ENCODE measurements around the gene STARD13.

STARD13 gene

DNA sequence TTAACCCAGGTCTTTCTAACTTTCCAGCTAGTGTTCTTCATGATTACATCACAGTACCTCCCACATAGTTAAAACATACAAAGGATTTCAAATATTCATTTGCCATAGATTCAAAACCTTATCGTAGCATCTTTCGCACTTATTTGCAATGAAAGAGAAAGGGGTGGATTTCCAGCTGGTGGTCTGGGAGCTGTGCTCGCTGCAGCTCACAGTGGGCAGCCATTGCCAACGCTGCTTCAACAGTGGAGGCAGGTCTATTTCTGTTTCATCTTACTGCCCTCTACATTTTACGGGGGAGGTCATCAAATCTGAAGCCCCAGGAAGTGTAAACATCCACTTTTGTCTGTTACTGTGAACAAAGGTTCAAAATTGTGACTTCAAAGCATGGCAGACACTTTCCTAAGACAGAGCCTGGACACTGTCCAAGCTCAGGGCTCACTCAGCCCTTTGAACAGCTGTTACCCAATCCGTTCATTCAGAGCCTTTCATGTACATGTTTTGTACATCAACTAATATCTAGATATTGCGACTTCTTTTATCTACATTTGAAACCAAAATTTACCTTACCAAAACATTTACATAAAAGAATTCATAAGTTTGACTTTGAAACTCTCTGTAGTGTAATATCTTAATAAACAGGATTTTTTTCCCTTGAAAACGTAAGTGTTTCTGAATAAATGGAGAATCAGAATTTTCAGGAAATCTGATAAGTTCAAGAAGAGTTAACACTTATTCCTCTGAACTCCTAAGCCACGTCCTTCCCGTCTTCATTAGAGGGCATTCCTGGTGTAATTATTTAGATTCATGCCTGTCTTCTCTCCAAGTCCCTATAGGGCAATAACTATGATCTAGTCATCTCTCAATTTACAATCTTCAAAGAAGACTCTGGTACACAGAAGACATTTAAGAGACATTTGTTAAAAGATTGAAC, 25.1 kb downstream of the STARD13 start:
- TF ChIP-seq YY1 (IDR thresholded peaks at IDR 0.05; ENCODE audit: insufficient read depth, insufficient read length): no peak
- TF ChIP-seq SUZ12 (IDR thresholded peaks at IDR 0.05; ENCODE audit: extremely low read depth, insufficient read depth, insufficient read length): no peak
- DNase-seq (ENCODE audit: low read depth, low spot score): no peak
- no peaks in the 10 kb centered on the region for H3K9me3 ChIP-seq (ENCODE audit: insufficient read depth, low read length)
- H3K4me3 ChIP-seq (ENCODE audit: insufficient read length, low read depth): no peak overlapping the region
- H3K27me3 ChIP-seq (ENCODE audit: insufficient read depth, insufficient read length): no peaks in the 10 kb centered on the region
- H3K9ac ChIP-seq (ENCODE audit: insufficient read length, low read depth): no peak overlapping the region
- H3K4me1 ChIP-seq (ENCODE audit: insufficient read depth, insufficient read length): no peaks in the 10 kb centered on the region
- H3K36me3 ChIP-seq (ENCODE audit: insufficient read depth, insufficient read length, low read length): no peaks in the 10 kb centered on the region

GRCh38 chr13:33259296-33259695, 26.3 kb downstream of the STARD13 start:
- DNase-seq (ENCODE audit: low read depth, low spot score): peak; percentile 57
- Histone ChIP-seq H3K9me3 (ENCODE audit: insufficient read depth, low read length) (no peaks in the 10 kb centered on the region), H3K9ac (ENCODE audit: insufficient read length, low read depth) (no peak overlapping the region), H3K4me1 (ENCODE audit: insufficient read depth, insufficient read length) (no peaks in the 10 kb centered on the region), H3K27me3 (ENCODE audit: insufficient read depth, insufficient read length) (no peaks in the 10 kb centered on the region), H3K4me3 (ENCODE audit: insufficient read length, low read depth) (no peak overlapping the region), H3K36me3 (ENCODE audit: insufficient read depth, insufficient read length, low read length) (no peaks in the 10 kb centered on the region)
- TF ChIP-seq ZNF274 (IDR thresholded peaks at IDR 0.05; ENCODE audit: low read depth, low read length) (no peak), YY1 (IDR thresholded peaks at IDR 0.05; ENCODE audit: insufficient read depth, insufficient read length) (no peak)

GRCh38 chr13:33258808-33259193, 26.8 kb downstream of the STARD13 start:
- Histone ChIP-seq H3K9ac (ENCODE audit: insufficient read length, low read depth) (no peak overlapping the region), H3K4me1 (ENCODE audit: insufficient read depth, insufficient read length) (no peaks in the 10 kb centered on the region), H3K36me3 (ENCODE audit: insufficient read depth, insufficient read length, low read length) (no peaks in the 10 kb centered on the region), H3K9me3 (ENCODE audit: insufficient read depth, low read length) (no peaks in the 10 kb centered on the region), H3K27me3 (ENCODE audit: insufficient read depth, insufficient read length) (no peaks in the 10 kb centered on the region), H3K4me3 (ENCODE audit: insufficient read length, low read depth) (no peak overlapping the region)
- TF ChIP-seq ZNF274 (IDR thresholded peaks at IDR 0.05; ENCODE audit: low read depth, low read length) (no peak), SUZ12 (IDR thresholded peaks at IDR 0.05; ENCODE audit: extremely low read depth, insufficient read depth, insufficient read length) (no peak), YY1 (IDR thresholded peaks at IDR 0.05; ENCODE audit: insufficient read depth, insufficient read length) (no peak)
- no peak for DNase-seq (ENCODE audit: low read depth, low spot score)

DNA sequence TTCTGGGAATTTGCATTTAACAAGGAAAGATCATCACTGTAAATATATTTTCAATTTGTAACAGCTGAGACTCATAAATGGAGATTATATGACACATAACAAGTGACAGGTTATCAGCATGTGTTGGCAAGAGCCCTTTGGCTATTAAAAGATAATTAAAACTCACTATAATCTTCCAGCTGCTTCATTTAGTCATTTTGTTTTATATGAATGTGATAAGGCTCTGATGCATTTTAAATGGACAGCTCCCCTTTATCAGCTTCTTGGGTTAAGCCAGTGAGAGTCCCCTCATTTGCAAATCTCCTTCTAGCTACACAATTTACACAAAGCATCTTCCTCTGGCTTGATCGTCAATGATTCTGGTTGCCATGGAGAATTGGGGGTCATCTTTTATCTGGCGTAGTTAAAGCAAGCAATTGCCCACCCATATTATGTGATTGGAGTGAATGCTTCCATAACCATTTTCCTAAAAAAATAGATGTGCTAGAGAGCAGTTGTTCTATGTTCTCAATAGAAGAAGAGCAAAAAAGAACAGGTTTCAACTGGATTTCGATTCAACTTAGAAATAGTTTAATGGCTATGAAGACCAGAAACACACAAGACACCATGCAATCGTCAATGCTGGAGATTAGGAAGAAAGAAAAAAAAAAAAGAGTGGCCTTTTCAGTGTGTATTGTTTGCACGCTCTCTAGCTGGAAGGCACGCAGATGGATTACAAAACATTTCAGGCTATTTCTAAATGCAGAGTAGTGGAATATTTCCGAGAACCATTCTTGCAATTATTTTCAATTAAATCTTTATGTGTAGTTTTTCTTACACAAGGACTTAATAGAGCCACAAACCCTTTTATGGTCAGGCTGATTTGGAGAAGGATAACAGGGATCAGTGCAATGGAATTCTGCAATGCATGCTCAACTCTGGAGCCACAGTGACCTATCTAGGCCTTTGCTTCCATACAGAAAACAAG, 27.4 kb downstream of the STARD13 start:
- Histone ChIP-seq H3K9ac (ENCODE audit: insufficient read length, low read depth) (no peak overlapping the region), H3K4me1 (ENCODE audit: insufficient read depth, insufficient read length) (no peaks in the 10 kb centered on the region), H3K4me3 (ENCODE audit: insufficient read length, low read depth) (no peak overlapping the region), H3K36me3 (ENCODE audit: insufficient read depth, insufficient read length, low read length) (no peaks in the 10 kb centered on the region), H3K9me3 (ENCODE audit: insufficient read depth, low read length) (no peaks in the 10 kb centered on the region), H3K27me3 (ENCODE audit: insufficient read depth, insufficient read length) (no peaks in the 10 kb centered on the region)
- no peak for TF ChIP-seq SUZ12 (IDR thresholded peaks at IDR 0.05; ENCODE audit: extremely low read depth, insufficient read depth, insufficient read length)
- TF ChIP-seq YY1 (IDR thresholded peaks at IDR 0.05; ENCODE audit: insufficient read depth, insufficient read length): no peak
- DNase-seq (ENCODE audit: low read depth, low spot score): no peak

- H3K4me3 ChIP-seq (ENCODE audit: insufficient read length, low read depth): no peak overlapping the region
- TF ChIP-seq SUZ12 (IDR thresholded peaks at IDR 0.05; ENCODE audit: extremely low read depth, insufficient read depth, insufficient read length) (no peak), YY1 (IDR thresholded peaks at IDR 0.05; ENCODE audit: insufficient read depth, insufficient read length) (no peak), ZNF274 (IDR thresholded peaks at IDR 0.05; ENCODE audit: low read depth, low read length) (no peak)
Measured at GRCh38 chr13:33256148-33256840, 29.3 kb downstream of the STARD13 start.

DNA sequence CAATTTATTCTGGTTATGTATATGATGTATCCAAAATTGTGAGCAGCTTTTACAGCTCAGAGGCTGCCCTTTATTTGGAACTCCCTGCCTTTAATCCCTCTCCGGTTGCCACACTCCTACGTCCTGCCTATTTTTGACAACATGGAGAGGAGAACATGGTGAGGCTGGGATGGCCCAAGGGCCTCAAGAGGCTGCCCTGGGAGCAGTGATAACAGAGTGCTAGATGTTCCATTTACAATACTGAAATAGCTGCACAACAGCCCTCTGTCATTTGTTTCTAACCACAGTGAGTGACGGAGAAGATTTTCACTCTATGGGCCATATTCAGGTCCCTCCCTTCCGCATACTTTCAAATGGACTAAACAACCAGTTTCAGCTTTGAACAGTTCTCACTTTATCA, 33.4 kb downstream of the STARD13 start:
- Histone ChIP-seq H3K36me3 (ENCODE audit: insufficient read depth, insufficient read length, low read length) (no peaks in the 10 kb centered on the region), H3K27me3 (ENCODE audit: insufficient read depth, insufficient read length) (no peaks in the 10 kb centered on the region), H3K9me3 (ENCODE audit: insufficient read depth, low read length) (no peaks in the 10 kb centered on the region), H3K4me3 (ENCODE audit: insufficient read length, low read depth) (no peak overlapping the region), H3K9ac (ENCODE audit: insufficient read length, low read depth) (no peak overlapping the region), H3K4me1 (ENCODE audit: insufficient read depth, insufficient read length) (no peaks in the 10 kb centered on the region)
- no peak for TF ChIP-seq ZNF274 (IDR thresholded peaks at IDR 0.05; ENCODE audit: low read depth, low read length)
- no peak for TF ChIP-seq SUZ12 (IDR thresholded peaks at IDR 0.05; ENCODE audit: extremely low read depth, insufficient read depth, insufficient read length)
- no peak for TF ChIP-seq YY1 (IDR thresholded peaks at IDR 0.05; ENCODE audit: insufficient read depth, insufficient read length)
- DNase-seq (ENCODE audit: low read depth, low spot score): no peak

More at GRCh38 chr13:33256148-33256840, 29.3 kb downstream of the STARD13 start:
- no peaks in the 10 kb centered on the region for H3K36me3 ChIP-seq (ENCODE audit: insufficient read depth, insufficient read length, low read length)
- H3K27me3 ChIP-seq (ENCODE audit: insufficient read depth, insufficient read length): no peaks in the 10 kb centered on the region
- no peak overlapping the region for H3K9ac ChIP-seq (ENCODE audit: insufficient read length, low read depth)
- H3K4me1 ChIP-seq (ENCODE audit: insufficient read depth, insufficient read length): no peaks in the 10 kb centered on the region
- no peak for DNase-seq (ENCODE audit: low read depth, low spot score)
- H3K9me3 ChIP-seq (ENCODE audit: insufficient read depth, low read length): no peaks in the 10 kb centered on the region

Measured in NT2/D1 (cell line).